Caco-2 (cell line): ENCODE results near the gene NEDD4L. TPM values are rescaled to one million over a fixed set of nuclear protein-coding genes. Genes with fewer than 3 reads are reported as not detected.

Experiments
- BruUV-seq: library from RNA; stranded (reverse); fragments of 400-500 nt; replicated peaks from 2 replicates; lab custom pipeline; 2021; lab: Mats Ljungman, UMichigan
- CTCF ChIA-PET: fragments of 300-600 bp; sonication (Branson Sonifier 250); formaldehyde crosslinking; loops from one replicate; lab custom pipeline; 2022; ENCODE audit warnings: antibody characterized with exemption; lab: Charles Lee
- POLR2A ChIA-PET: fragments of 300-600 bp; sonication (Branson Sonifier 250); formaldehyde crosslinking; loops from one replicate; lab custom pipeline; 2022; ENCODE audit warnings: antibody characterized with exemption; lab: Charles Lee
- DNase-seq, 2 experiments: peaks; one replicate each; pipeline versions ENCODE4 v3.0.0 to v3.0.0-alpha.2; 2020 to 2022
- H3K27me3 ChIP-seq: replicated peaks from 2 replicates; pipeline ENCODE4 v1.6.0; 2011; ENCODE audit warnings: low read length; ENCODE audit not compliant: control insufficient read depth, insufficient read depth
- H3K36me3 ChIP-seq: 2 replicates; pipeline ENCODE4 v1.5.1; 2011; ENCODE audit warnings: low read length; ENCODE audit not compliant: control insufficient read depth, insufficient read depth
- H3K4me1 ChIP-seq: fragments of 250-450 bp; sonication (Bioruptor Pico); 2 replicates; pipeline ENCODE4 v1.5.1; 2020; ENCODE audit warnings: mild to moderate bottlenecking
- H3K4me3 ChIP-seq: 2 replicates; pipeline ENCODE4 v1.5.1; 2011; ENCODE audit warnings: low read depth, mild to moderate bottlenecking, control low read depth, low read length
- H3K9me3 ChIP-seq: fragments of 250-450 bp; sonication (Bioruptor Pico); 2 replicates; pipeline ENCODE4 v1.5.1; 2020; ENCODE audit warnings: mild to moderate bottlenecking, moderate library complexity
- H3K27ac Mint-ChIP-seq: one replicate; pipeline ENCODE4 v1.8.0; 2022; ENCODE audit warnings: mixed read lengths; ENCODE audit not compliant: unreplicated experiment
- H3K27me3 Mint-ChIP-seq: one replicate; pipeline ENCODE4 v1.8.0; 2022; ENCODE audit warnings: mixed read lengths; ENCODE audit not compliant: insufficient read depth, unreplicated experiment
- H3K36me3 Mint-ChIP-seq: one replicate; pipeline ENCODE4 v1.8.0; 2022; ENCODE audit warnings: mild to moderate bottlenecking, mixed read lengths; ENCODE audit not compliant: insufficient read depth, unreplicated experiment
- H3K4me1 Mint-ChIP-seq: one replicate; pipeline ENCODE4 v1.8.0; 2022; ENCODE audit warnings: low read depth, mixed read lengths; ENCODE audit not compliant: unreplicated experiment
- H3K4me3 Mint-ChIP-seq: one replicate; pipeline ENCODE4 v1.8.0; 2022; ENCODE audit warnings: mild to moderate bottlenecking, moderate library complexity, mixed read lengths; ENCODE audit not compliant: unreplicated experiment
- H3K9me3 Mint-ChIP-seq: one replicate; pipeline ENCODE4 v1.8.0; 2022; ENCODE audit warnings: mixed read lengths; ENCODE audit not compliant: unreplicated experiment
- CTCF ChIP-seq, 2 experiments: fragments of 200-600 bp in 1 of 2; IDR thresholded peaks; 1 replicate in 1 of 2; 2 replicates in 1 of 2; pipeline versions ENCODE4 v1.5.1 to v1.8.0; 2011 to 2022; ENCODE audit warnings: antibody characterized with exemption in 1 of 2, control low read depth in 1 of 2, inconsistent platforms in 1 of 2, low read depth in 1 of 2, low read length in 1 of 2, mild to moderate bottlenecking in 1 of 2, moderate library complexity in 1 of 2; ENCODE audit not compliant: insufficient read depth in 1 of 2, severe bottlenecking in 1 of 2, unreplicated experiment in 1 of 2
- intact Hi-C: fragments of 100-400 bp; cut with micrococcal nuclease; formaldehyde crosslinking; loops from one replicate; pipeline ENCODE4 v1.10.0; 2022; ENCODE audit not compliant: unreplicated experiment
- total RNA-seq: library from RNA; stranded (reverse); gene quantifications from 2 replicates; pipeline ENCODE4 v1.2.3, GENCODE V29; 2022

The NEDD4L gene
- total RNA-seq, 1 experiment from 2014 or later, result 85.4 TPM

GRCh38 chr18:58025205-58025604 is 18.8 kb upstream of the NEDD4L start:
- intact Hi-C loops, result loop anchor here (1.0 kb wide), 1 partner anchor 12 kb away; no protein-coding TSS in a partner anchor
- no peaks in the 10 kb centered on the region for H3K36me3 Mint-ChIP-seq
- Histone ChIP-seq H3K27me3 (no peaks in the 10 kb centered on the region), H3K4me3 (no peak overlapping the region), H3K4me1 (peaks cover 45% of the 10 kb centered on the region), H3K36me3 (no peaks in the 10 kb centered on the region), H3K9me3 (no peaks in the 10 kb centered on the region)
- BruUV-seq, result no TSS peak
- no peaks in the 10 kb centered on the region for H3K9me3 Mint-ChIP-seq
- DNase-seq, result no peak
- CTCF ChIA-PET, result interaction anchor here (1.8 kb wide), 1 partner anchor 18 kb away, joined by 4 read pairs; no protein-coding TSS in a partner anchor
- POLR2A ChIA-PET, result no interaction called here
- TF ChIP-seq CTCF (IDR thresholded peaks at IDR 0.05; ENCODE audit: insufficient read depth in 1 of 2, low read depth in 1 of 2, low read length in 1 of 2, severe bottlenecking in 1 of 2, unreplicated experiment in 1 of 2), result no peak
- H3K4me1 Mint-ChIP-seq, result no peaks in the 10 kb centered on the region
- no peak overlapping the region for H3K27ac Mint-ChIP-seq
- H3K4me3 Mint-ChIP-seq, result no peak overlapping the region
- no peaks in the 10 kb centered on the region for H3K27me3 Mint-ChIP-seq

- H3K4me1 ChIP-seq, result peaks cover 45% of the 10 kb centered on the region
These were observed 18.3 kb upstream of the NEDD4L start for GRCh38 chr18:58025733-58026132.

GRCh38 chr18:58026395-58026794 is 17.6 kb upstream of the NEDD4L start:
- Mint-ChIP-seq H3K4me3 (no peak overlapping the region), H3K36me3 (no peaks in the 10 kb centered on the region), H3K27ac (no peak overlapping the region), H3K27me3 (no peaks in the 10 kb centered on the region), H3K4me1 (no peaks in the 10 kb centered on the region), H3K9me3 (no peaks in the 10 kb centered on the region)
- intact Hi-C loops, result no loop called here
- DNase-seq, result no peak
- Histone ChIP-seq H3K36me3 (no peaks in the 10 kb centered on the region), H3K27me3 (no peaks in the 10 kb centered on the region), H3K4me3 (no peak overlapping the region), H3K9me3 (no peaks in the 10 kb centered on the region), H3K4me1 (peaks cover 45% of the 10 kb centered on the region)
- TF ChIP-seq CTCF (IDR thresholded peaks at IDR 0.05; ENCODE audit: insufficient read depth in 1 of 2, low read depth in 1 of 2, low read length in 1 of 2, severe bottlenecking in 1 of 2, unreplicated experiment in 1 of 2), result no peak
- CTCF ChIA-PET, result interaction anchor here (1.7 kb wide), 1 partner anchor 13 kb away, joined by 4 read pairs; no protein-coding TSS in a partner anchor
- POLR2A ChIA-PET, result no interaction called here
- no TSS peak for BruUV-seq

More at GRCh38 chr18:58025733-58026132, 18.3 kb upstream of the NEDD4L start:
- BruUV-seq, result no TSS peak
- H3K4me3 ChIP-seq, result no peak overlapping the region
- intact Hi-C loops, result loop anchor here (1.0 kb wide), 1 partner anchor 12 kb away; no protein-coding TSS in a partner anchor
- H3K27me3 Mint-ChIP-seq, result no peaks in the 10 kb centered on the region
- CTCF ChIA-PET, result interaction anchor here (1.7 to 1.8 kb wide), 2 partner anchors 12 to 18 kb away, joined by 4 read pairs; no protein-coding TSS in a partner anchor
- H3K9me3 Mint-ChIP-seq, result no peaks in the 10 kb centered on the region
- no peaks in the 10 kb centered on the region for H3K9me3 ChIP-seq
- DNase-seq, result no peak
- H3K36me3 Mint-ChIP-seq, result no peaks in the 10 kb centered on the region
- H3K4me3 Mint-ChIP-seq, result no peak overlapping the region
- TF ChIP-seq CTCF (IDR thresholded peaks at IDR 0.05; ENCODE audit: insufficient read depth in 1 of 2, low read depth in 1 of 2, low read length in 1 of 2, severe bottlenecking in 1 of 2, unreplicated experiment in 1 of 2), result no peak
- no peak overlapping the region for H3K27ac Mint-ChIP-seq
- POLR2A ChIA-PET, result no interaction called here
- H3K36me3 ChIP-seq, result no peaks in the 10 kb centered on the region
- H3K4me1 Mint-ChIP-seq, result no peaks in the 10 kb centered on the region
- no peaks in the 10 kb centered on the region for H3K27me3 ChIP-seq
